ENCODE data around the gene PADI2.

Gene PADI2

DNA sequence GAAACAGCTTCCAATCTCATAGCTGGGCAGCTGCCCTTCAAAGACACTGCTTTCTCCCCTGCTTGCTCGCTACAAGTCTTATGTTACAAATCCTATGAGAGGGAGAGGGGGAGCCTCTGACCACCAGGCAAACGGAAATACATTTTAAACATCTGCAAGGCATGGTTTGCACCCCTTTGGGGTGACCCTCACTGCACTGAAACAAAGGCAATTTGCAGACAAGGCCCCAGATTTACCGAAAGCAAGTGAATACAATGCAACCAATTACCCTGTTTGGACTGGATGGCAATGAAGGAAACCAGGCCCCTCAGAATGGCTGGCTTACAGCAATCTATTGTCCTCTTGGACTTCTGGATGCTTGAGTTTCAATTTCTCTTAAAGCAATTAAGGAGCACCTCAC is 95.7 kb downstream of the PADI2 start:
- TF ChIP-seq, protein P1, sequence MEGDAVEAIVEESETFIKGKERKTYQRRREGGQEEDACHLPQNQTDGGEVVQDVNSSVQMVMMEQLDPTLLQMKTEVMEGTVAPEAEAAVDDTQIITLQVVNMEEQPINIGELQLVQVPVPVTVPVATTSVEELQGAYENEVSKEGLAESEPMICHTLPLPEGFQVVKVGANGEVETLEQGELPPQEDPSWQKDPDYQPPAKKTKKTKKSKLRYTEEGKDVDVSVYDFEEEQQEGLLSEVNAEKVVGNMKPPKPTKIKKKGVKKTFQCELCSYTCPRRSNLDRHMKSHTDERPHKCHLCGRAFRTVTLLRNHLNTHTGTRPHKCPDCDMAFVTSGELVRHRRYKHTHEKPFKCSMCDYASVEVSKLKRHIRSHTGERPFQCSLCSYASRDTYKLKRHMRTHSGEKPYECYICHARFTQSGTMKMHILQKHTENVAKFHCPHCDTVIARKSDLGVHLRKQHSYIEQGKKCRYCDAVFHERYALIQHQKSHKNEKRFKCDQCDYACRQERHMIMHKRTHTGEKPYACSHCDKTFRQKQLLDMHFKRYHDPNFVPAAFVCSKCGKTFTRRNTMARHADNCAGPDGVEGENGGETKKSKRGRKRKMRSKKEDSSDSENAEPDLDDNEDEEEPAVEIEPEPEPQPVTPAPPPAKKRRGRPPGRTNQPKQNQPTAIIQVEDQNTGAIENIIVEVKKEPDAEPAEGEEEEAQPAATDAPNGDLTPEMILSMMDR (IDR thresholded peaks at IDR 0.05; ENCODE audit: insufficient read depth, low read depth, low read length, missing control alignments), result no peak
- H3K4me3 ChIP-seq (ENCODE audit: low read depth, low read length), result no peak overlapping the region
- no peak for DNase-seq (ENCODE audit: low read depth)

DNA sequence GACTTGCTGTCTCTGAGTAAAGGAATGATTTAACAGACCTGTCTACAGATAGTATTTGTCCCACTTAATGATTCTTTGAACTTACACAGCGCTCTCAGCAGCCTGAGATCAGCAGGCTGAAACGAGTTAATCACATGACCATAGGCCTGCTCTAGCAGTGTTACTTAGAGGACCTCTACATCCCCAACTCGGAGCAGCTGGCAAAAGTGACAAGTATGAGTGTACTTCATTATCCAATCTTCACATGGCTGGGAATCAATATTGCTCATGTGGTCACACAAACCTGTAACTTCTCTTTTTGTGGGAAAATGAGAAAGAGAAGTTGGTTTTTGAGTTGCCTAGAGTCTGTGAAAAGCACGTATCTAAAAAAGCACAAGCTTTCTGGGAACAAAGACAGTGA is 96.1 kb downstream of the PADI2 start:
- H3K4me3 ChIP-seq (ENCODE audit: low read depth, low read length), result no peak overlapping the region
- DNase-seq (ENCODE audit: low read depth), result no peak
- TF ChIP-seq, protein P1 (IDR thresholded peaks at IDR 0.05; ENCODE audit: insufficient read depth, low read depth, low read length, missing control alignments), result no peak

DNA sequence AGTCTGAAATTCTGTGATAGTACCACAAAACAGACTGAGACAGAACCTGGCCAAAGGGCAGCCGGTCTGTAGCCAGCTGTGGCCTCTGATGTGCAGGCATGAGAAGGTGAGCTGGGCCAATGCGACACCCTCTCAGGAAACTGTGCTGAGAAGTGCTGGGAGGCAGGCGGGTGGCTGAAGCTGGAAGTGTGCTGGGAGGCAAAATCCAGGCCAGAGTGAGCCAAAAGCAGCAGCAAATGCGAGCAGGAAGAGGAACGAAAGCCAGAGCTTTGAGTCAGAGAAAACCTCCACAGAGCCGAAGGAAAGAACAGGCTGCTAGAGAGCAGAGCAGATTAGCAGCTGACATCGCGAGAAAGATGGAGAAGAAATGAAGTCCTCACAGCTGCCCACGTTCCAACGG is 97.4 kb downstream of the PADI2 start:
- no peak for DNase-seq (ENCODE audit: low read depth)
- no peak overlapping the region for H3K4me3 ChIP-seq (ENCODE audit: low read depth, low read length)
- TF ChIP-seq, protein P1 (IDR thresholded peaks at IDR 0.05; ENCODE audit: insufficient read depth, low read depth, low read length, missing control alignments), result no peak

DNA sequence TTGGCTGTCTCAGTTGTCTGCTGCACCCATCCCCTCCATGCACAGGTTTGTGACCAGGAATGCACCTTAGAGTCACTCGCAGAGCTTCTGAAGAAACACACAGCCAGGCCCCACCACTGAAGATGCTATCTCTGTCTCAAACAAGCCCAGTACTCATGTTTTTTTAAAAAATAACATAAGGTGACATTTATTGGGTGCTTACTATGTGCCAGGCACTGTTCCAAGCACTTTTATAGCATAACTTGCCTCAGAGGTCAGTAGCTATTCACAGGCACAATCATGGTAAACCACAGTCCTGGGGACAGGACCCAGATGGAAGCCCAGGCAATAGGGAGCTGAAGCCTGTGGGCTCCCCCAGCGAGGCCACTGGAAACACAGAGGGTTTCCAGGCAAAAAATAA is 98.7 kb downstream of the PADI2 start:
- DNase-seq (ENCODE audit: low read depth), result no peak
- TF ChIP-seq, protein P1 (IDR thresholded peaks at IDR 0.05; ENCODE audit: insufficient read depth, low read depth, low read length, missing control alignments), result no peak
- H3K4me3 ChIP-seq (ENCODE audit: low read depth, low read length), result no peak overlapping the region

DNA sequence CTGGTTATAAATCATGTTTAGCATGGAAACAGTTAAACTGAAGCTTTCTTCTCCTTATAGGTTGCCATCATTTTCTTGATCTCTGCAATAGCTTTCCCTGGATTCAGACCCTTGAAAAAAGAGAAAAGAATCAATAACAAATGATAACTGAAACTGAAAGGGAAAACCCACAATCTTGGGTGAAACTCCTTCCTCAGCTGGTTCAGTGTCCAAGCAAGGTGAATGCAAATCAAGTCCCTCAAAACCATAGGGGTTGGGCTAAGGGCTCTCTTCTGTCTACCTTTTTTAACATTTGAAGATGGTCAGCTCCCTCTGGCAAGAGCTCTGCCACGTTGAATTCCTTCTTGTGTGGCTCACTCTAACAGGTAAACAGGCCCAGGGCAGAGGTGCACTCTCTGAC is 100.4 kb downstream of the PADI2 start:
- no peak overlapping the region for H3K4me3 ChIP-seq (ENCODE audit: low read depth, low read length)
- TF ChIP-seq, protein P1 (IDR thresholded peaks at IDR 0.05; ENCODE audit: insufficient read depth, low read depth, low read length, missing control alignments), result no peak
- DNase-seq (ENCODE audit: low read depth), result peak; percentile 32

DNA sequence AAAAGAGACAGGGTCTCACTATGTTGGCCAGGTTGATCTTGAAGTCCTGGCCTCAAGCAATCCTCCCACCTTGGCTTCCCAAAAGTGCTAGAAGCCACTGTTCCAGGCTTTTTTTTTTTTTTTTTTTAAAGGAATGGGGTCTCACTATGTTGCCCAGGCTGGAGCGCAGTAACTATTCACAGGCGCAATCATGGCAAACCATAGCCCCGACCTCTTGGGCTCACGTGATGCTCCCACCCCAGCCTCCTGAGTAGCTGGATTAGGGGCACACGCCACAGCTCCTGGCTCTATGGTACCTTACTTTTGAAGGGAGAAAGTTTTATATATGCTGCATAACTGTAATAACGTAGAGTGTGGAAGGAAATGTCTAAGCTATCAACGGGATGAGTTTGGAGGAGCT is 101.8 kb downstream of the PADI2 start:
- DNase-seq (ENCODE audit: low read depth), result no peak
- TF ChIP-seq, protein P1 (IDR thresholded peaks at IDR 0.05; ENCODE audit: insufficient read depth, low read depth, low read length, missing control alignments), result no peak
- H3K4me3 ChIP-seq (ENCODE audit: low read depth, low read length), result no peak overlapping the region

All from GM12865 (cell line).